Sigmoid colon (tissue), 7 donors: Measurements from ENCODE around the gene SNAP29. TPM values are rescaled to one million over a fixed set of nuclear protein-coding genes. Genes with fewer than 3 reads are reported as not detected.
A peak's percentile ranks its signal among the peaks of the same experiment; 100 is the strongest.

ENCODE experiments used
- DNase-seq: peaks from one replicate; pipeline ENCODE4 v3.0.0-alpha.2; 2019
- H3K27ac ChIP-seq, 4 donors: fragments of 200-600 bp; sonication (generic); one replicate each; pipeline ENCODE4 v1.5.1; 2016 to 2019; ENCODE audit warnings: mild to moderate bottlenecking in 1 of 4
- H3K27me3 ChIP-seq, 3 donors: fragments of 200-600 bp; sonication (generic); one replicate each; pipeline ENCODE4 v1.5.1; 2019; ENCODE audit warnings: mild to moderate bottlenecking in 1 of 3
- H3K36me3 ChIP-seq, 4 donors: fragments of 200-600 bp; sonication (generic); one replicate each; pipeline ENCODE4 v1.5.1; 2016 to 2019
- H3K4me1 ChIP-seq, 4 donors: fragments of 200-600 bp; sonication (generic); one replicate each; pipeline ENCODE4 v1.5.1; 2017 to 2019
- H3K4me3 ChIP-seq, 4 donors: fragments of 200-600 bp; sonication (generic); one replicate each; pipeline ENCODE4 v1.5.1; 2017 to 2019; ENCODE audit warnings: mild to moderate bottlenecking in 2 of 4, moderate library complexity in 1 of 4
- H3K9me3 ChIP-seq, 4 donors: fragments of 200-600 bp in 3 of 4; sonication (generic) in 3 of 4; one replicate each; pipeline versions ENCODE4 v1.5.1 to v1.6.1; 2013 to 2019
- EP300 ChIP-seq, 4 donors: sonication (generic); formaldehyde crosslinking; IDR thresholded peaks; one replicate each; pipeline ENCODE4 v1.6.1; 2017; ENCODE audit warnings: antibody characterized with exemption in 4 of 4
- POLR2A ChIP-seq, 2 donors: fragments of 450-650 bp; IDR thresholded peaks; one replicate each; pipeline ENCODE4 v1.6.1; 2016; ENCODE audit warnings: antibody characterized with exemption in 2 of 2, mild to moderate bottlenecking in 2 of 2, moderate library complexity in 2 of 2
- POLR2AphosphoS5 ChIP-seq, 4 donors: sonication (generic); formaldehyde crosslinking; IDR thresholded peaks; one replicate each; pipeline ENCODE4 v1.6.1; 2017; ENCODE audit warnings: antibody characterized with exemption in 4 of 4
- WGBS, 2 donors: extraction: QIAGEN DNeasy Blood & Tissue Kit; methylation state at CpG; one replicate each; pipeline ENCODE4 v1.1.7; 2013; 5-methylcytosine and 5-hydroxymethylcytosine counted together
- intact Hi-C: fragments of 100-400 bp; cut with DNase I; formaldehyde crosslinking; loops from one replicate; pipeline ENCODE4 v1.15.1; 2023
- polyA plus RNA-seq, 3 donors: library from polyadenylated mRNA; stranded (reverse); fragments of 200-250 nt; gene quantifications; one replicate each; pipeline ENCODE4 v1.2.3, GENCODE V29; 2013
- total RNA-seq, 4 donors: library from RNA; depleted of rRNA; stranded (reverse); fragments of >200 nt; gene quantifications; one replicate each; pipeline ENCODE4 v1.1.0, GENCODE V29; 2016
- TF ChIP-seq, protein P1 (sequence below), 4 experiments: fragments of 450-650 bp in 3 of 4; fragments of 200-600 bp in 1 of 4; IDR thresholded peaks; one replicate each; pipeline ENCODE4 v1.5.1; 2016 to 2019; ENCODE audit warnings: antibody characterized with exemption in 4 of 4, mild to moderate bottlenecking in 3 of 4, moderate library complexity in 2 of 4
- donor health status: healthy with polysubstance abuse.
- donor health status: Bipolar disorder and iron deficiency.
- donor health status: healthy.

Gene SNAP29
- total and polyA plus RNA-seq, 7 donors: 16.2 to 25.5 (median 20.6) TPM

GRCh38 chr22:20903093-20903492 lies 44.3 kb downstream of the SNAP29 start:
- intact Hi-C loops: no loop called here
- Histone ChIP-seq H3K9me3 (no peaks in the 10 kb centered on the region), H3K36me3 (no peaks in the 10 kb centered on the region), H3K27me3 (no peaks in the 10 kb centered on the region), H3K4me3 (no peak overlapping the region), H3K27ac (no peak overlapping the region), H3K4me1 (no peaks in the 10 kb centered on the region)
- TF ChIP-seq, protein P1, sequence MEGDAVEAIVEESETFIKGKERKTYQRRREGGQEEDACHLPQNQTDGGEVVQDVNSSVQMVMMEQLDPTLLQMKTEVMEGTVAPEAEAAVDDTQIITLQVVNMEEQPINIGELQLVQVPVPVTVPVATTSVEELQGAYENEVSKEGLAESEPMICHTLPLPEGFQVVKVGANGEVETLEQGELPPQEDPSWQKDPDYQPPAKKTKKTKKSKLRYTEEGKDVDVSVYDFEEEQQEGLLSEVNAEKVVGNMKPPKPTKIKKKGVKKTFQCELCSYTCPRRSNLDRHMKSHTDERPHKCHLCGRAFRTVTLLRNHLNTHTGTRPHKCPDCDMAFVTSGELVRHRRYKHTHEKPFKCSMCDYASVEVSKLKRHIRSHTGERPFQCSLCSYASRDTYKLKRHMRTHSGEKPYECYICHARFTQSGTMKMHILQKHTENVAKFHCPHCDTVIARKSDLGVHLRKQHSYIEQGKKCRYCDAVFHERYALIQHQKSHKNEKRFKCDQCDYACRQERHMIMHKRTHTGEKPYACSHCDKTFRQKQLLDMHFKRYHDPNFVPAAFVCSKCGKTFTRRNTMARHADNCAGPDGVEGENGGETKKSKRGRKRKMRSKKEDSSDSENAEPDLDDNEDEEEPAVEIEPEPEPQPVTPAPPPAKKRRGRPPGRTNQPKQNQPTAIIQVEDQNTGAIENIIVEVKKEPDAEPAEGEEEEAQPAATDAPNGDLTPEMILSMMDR (IDR thresholded peaks at IDR 0.05): no peak
- TF ChIP-seq EP300 (IDR thresholded peaks at IDR 0.05) (no peak), POLR2A (IDR thresholded peaks at IDR 0.05) (no peak), POLR2AphosphoS5 (IDR thresholded peaks at IDR 0.05) (no peak)
- no peak for DNase-seq
- 97 to 98% methylated on average over 2 of the region's 2 CpGs for WGBS, 2 donors

DNA sequence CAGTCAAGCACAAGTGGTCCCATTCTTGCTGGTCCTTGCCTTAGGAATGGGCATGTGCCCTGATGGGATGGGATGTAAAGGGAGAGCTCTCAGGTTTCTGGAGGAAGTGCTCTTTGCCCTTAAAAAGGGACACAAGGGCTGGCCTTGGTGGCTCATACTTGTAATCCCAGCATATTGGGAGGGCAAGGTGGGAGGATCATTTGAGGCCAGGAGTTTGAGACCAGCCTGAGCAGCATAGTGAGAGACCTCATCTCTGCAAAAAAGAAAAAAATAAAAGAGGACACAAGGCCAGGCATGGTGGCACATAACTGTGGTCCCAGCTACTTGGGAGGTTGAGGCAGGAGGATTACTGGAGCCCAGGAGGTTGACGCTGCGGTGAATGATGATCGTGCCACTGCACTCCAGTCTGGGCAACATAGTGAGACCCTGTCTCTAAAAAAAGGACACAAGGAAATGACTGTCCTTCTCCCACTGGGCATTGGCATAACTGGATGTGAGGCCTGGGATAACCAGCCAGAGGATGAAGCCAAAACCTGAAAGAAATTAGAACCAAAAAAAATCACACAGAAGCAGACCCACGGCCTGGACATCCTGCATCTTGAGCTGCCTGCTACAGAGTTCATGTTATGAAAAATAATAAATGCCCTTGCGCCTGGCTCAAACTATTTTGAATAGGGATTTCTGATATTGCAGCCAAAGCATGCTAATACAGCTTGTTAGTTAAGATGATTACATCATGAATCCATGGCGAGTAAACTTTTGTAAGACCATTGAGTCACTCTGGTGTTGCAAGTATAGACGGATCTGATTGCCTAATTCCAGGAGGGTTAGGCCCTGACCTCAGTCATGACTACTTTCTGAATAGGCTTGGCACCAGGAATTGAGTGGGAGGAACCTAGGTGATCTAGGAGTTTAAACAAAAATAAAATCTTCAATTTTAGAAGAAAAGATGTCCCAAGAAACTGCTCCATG lies 45.5 kb downstream of the SNAP29 start:
- 89% methylated on average over 7 of the region's 7 CpGs for WGBS, 2 donors
- Histone ChIP-seq H3K27ac (no peak overlapping the region), H3K36me3 (no peaks in the 10 kb centered on the region), H3K9me3 (no peaks in the 10 kb centered on the region), H3K27me3 (no peaks in the 10 kb centered on the region), H3K4me3 (no peak overlapping the region), H3K4me1 (no peaks in the 10 kb centered on the region)
- DNase-seq: no peak
- intact Hi-C loops: no loop called here
- no peak for TF ChIP-seq EP300 (IDR thresholded peaks at IDR 0.05)
- TF ChIP-seq POLR2AphosphoS5 (IDR thresholded peaks at IDR 0.05): peak in 2 of 4 donors; percentile 25 to 66
- TF ChIP-seq, protein P1 (IDR thresholded peaks at IDR 0.05): no peak
- no peak for TF ChIP-seq POLR2A (IDR thresholded peaks at IDR 0.05)

DNA sequence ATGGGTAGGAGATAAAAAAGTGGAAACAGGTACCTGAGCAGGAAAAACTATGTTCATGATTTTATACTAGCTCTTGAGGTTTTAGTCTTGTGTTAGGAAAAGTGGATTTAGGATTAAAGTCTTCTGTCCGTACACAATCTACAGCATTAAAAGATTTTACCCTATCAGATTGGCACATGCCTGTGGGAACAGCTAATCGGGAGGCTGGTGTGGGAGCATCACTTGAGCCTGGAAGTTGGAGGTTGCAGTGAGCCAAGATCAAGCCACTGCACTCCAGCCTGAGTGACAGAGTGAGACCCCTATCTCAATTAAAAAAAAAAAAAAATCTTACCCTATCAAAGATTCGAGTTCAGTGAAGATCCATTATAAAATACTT lies 46.2 kb downstream of the SNAP29 start:
- H3K36me3 ChIP-seq: no peaks in the 10 kb centered on the region
- intact Hi-C loops: no loop called here
- no peaks in the 10 kb centered on the region for H3K4me1 ChIP-seq
- H3K27ac ChIP-seq: no peak overlapping the region
- TF ChIP-seq POLR2AphosphoS5 (IDR thresholded peaks at IDR 0.05): no peak
- no peak for TF ChIP-seq EP300 (IDR thresholded peaks at IDR 0.05)
- TF ChIP-seq POLR2A (IDR thresholded peaks at IDR 0.05): no peak
- TF ChIP-seq, protein P1 (IDR thresholded peaks at IDR 0.05): no peak
- H3K4me3 ChIP-seq: no peak overlapping the region
- H3K9me3 ChIP-seq: no peaks in the 10 kb centered on the region
- 85 to 88% methylated on average over 3 of the region's 3 CpGs for WGBS, 2 donors
- no peaks in the 10 kb centered on the region for H3K27me3 ChIP-seq
- DNase-seq: no peak

DNA sequence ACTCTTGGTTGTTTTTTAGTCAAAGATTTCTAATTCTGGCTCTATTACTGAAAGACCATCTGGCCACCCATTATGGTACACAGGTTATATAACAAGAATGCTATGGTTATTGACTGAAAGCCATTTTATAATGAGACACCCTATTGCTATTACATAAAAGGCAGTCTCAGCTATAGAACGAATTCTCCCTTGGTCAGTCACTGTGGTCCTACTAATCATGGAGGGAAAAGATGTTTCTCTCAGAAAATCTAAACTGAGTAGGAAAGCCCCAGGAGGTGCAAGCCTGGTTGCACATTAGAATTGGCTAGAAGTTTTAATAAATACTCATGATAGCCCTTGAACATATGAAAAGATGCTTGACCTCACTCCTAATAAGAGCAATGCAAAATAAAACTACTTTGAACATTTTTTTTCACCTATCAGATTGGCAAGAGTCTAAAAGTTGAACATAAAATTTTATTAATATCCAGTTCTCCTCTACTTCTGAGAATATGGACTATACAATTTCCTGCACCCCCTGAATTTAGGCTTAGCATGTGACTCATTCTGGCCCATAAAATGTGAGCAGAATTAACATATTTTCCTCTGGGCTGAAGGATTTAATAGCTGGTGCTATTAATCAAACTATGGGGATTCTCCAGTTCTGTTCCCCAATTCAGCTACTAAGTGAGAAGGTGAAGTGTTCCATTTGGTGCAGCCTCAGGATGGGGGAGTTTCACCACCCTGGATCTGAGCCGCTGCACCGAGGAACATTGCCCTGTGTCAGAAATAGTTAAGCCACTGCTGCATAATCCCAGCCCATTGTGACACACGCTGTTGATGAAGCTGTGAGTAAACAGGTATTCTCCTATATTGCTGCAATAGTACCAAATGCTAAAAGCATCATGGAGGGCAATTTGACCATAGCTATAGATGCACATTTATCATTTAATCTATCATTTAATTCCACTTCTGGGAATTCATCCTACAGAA lies 46.9 kb downstream of the SNAP29 start:
- no peak for DNase-seq
- H3K27me3 ChIP-seq: no peaks in the 10 kb centered on the region
- H3K4me1 ChIP-seq: no peaks in the 10 kb centered on the region
- H3K9me3 ChIP-seq: no peaks in the 10 kb centered on the region
- no peaks in the 10 kb centered on the region for H3K36me3 ChIP-seq
- intact Hi-C loops: no loop called here
- WGBS, 2 donors: 77 to 78% methylated on average over 4 of the region's 4 CpGs
- no peak overlapping the region for H3K4me3 ChIP-seq
- no peak overlapping the region for H3K27ac ChIP-seq
- TF ChIP-seq EP300 (IDR thresholded peaks at IDR 0.05): no peak
- no peak for TF ChIP-seq POLR2AphosphoS5 (IDR thresholded peaks at IDR 0.05)
- TF ChIP-seq, protein P1 (IDR thresholded peaks at IDR 0.05): no peak
- TF ChIP-seq POLR2A (IDR thresholded peaks at IDR 0.05): no peak
